ENCODE measurements around the gene NAALADL2. TPM values are rescaled to one million over a fixed set of nuclear protein-coding genes. Genes with fewer than 3 reads are reported as not detected.

NAALADL2 gene
- total RNA-seq, 1 experiment from 2014 or later = 2.7 TPM

- H3K4me3 ChIP-seq (ENCODE audit: low read depth in 2 of 2, low read length in 2 of 2) = no peak overlapping the region
- TF ChIP-seq CTCF (IDR thresholded peaks at IDR 0.05) = no peak
- no peak for TF ChIP-seq SIN3A (IDR thresholded peaks at IDR 0.05; ENCODE audit: borderline replicate concordance, insufficient read depth, low read depth, low read length)
- no peak for TF ChIP-seq REST (IDR thresholded peaks at IDR 0.05; ENCODE audit: insufficient read depth in 1 of 2, low read depth in 2 of 2, low read length in 1 of 2)
- no peak for TF ChIP-seq POLR2AphosphoS5 (IDR thresholded peaks at IDR 0.05; ENCODE audit: low read depth, low read length)
- TF ChIP-seq TCF7L2 (IDR thresholded peaks at IDR 0.05; ENCODE audit: low read depth, low read length) = no peak
- CTCF ChIA-PET = no interaction called here
- H3K27ac ChIP-seq (ENCODE audit: low read length) = no peak overlapping the region
- ATAC-seq (no peak), DNase-seq (ENCODE audit: low read depth, low spot score) (no peak)
- intact Hi-C loops (cut with micrococcal nuclease; ENCODE audit: unreplicated experiment) (no loop called here), in situ Hi-C loops (cut with HindIII; ENCODE audit: low pct_unique_long_range_greater_than_20kb, low sequenced_read_pairs) (no loop called here)
- H3K9me3 ChIP-seq (ENCODE audit: control insufficient read depth, insufficient read depth, low read depth, low read length) = no peaks in the 10 kb centered on the region
- POLR2A ChIA-PET = no interaction called here
- H3K27me3 ChIP-seq (ENCODE audit: control insufficient read depth, insufficient read depth, low read length) = no peaks in the 10 kb centered on the region
- no peaks in the 10 kb centered on the region for H3K36me3 ChIP-seq (ENCODE audit: control insufficient read depth, insufficient read depth, low read length)
- H3K4me1 ChIP-seq (ENCODE audit: control insufficient read depth, insufficient read depth, low read length) = no peaks in the 10 kb centered on the region
- BruUV-seq (replicated peaks) = no TSS peak
Measured at GRCh38 chr3:174859756-174860155, 622 bp downstream of the NAALADL2 start.

GRCh38 chr3:174862101-174862500 is 3.0 kb downstream of the NAALADL2 start:
- Histone ChIP-seq H3K4me3 (ENCODE audit: low read depth in 2 of 2, low read length in 2 of 2) (no peak overlapping the region), H3K4me1 (ENCODE audit: control insufficient read depth, insufficient read depth, low read length) (no peaks in the 10 kb centered on the region), H3K27ac (ENCODE audit: low read length) (no peak overlapping the region), H3K36me3 (ENCODE audit: control insufficient read depth, insufficient read depth, low read length) (no peaks in the 10 kb centered on the region), H3K27me3 (ENCODE audit: control insufficient read depth, insufficient read depth, low read length) (no peaks in the 10 kb centered on the region), H3K9me3 (ENCODE audit: control insufficient read depth, insufficient read depth, low read depth, low read length) (no peaks in the 10 kb centered on the region)
- intact Hi-C loops (cut with micrococcal nuclease; ENCODE audit: unreplicated experiment) (no loop called here), in situ Hi-C loops (cut with HindIII; ENCODE audit: low pct_unique_long_range_greater_than_20kb, low sequenced_read_pairs) (no loop called here)
- ChIA-PET CTCF (no interaction called here), POLR2A (no interaction called here)
- DNase-seq (ENCODE audit: low read depth, low spot score) = peak; percentile 8
- no TSS peak for BruUV-seq (replicated peaks)
- TF ChIP-seq TCF7L2 (IDR thresholded peaks at IDR 0.05; ENCODE audit: low read depth, low read length) (no peak), CTCF (IDR thresholded peaks at IDR 0.05) (peak; percentile 31; the same call in 1 of the 2 replicates)
- no peak for ATAC-seq

- in situ Hi-C loops (cut with HindIII; ENCODE audit: low pct_unique_long_range_greater_than_20kb, low sequenced_read_pairs) (no loop called here), intact Hi-C loops (cut with micrococcal nuclease; ENCODE audit: unreplicated experiment) (no loop called here)
- no peak for TF ChIP-seq TCF7L2 (IDR thresholded peaks at IDR 0.05; ENCODE audit: low read depth, low read length)
- TF ChIP-seq CTCF (IDR thresholded peaks at IDR 0.05) = no peak
- no peak for TF ChIP-seq POLR2AphosphoS5 (IDR thresholded peaks at IDR 0.05; ENCODE audit: low read depth, low read length)
- TF ChIP-seq SIN3A (IDR thresholded peaks at IDR 0.05; ENCODE audit: borderline replicate concordance, insufficient read depth, low read depth, low read length) = no peak
- no peak for TF ChIP-seq REST (IDR thresholded peaks at IDR 0.05; ENCODE audit: insufficient read depth in 1 of 2, low read depth in 2 of 2, low read length in 1 of 2)
- Histone ChIP-seq H3K36me3 (ENCODE audit: control insufficient read depth, insufficient read depth, low read length) (no peaks in the 10 kb centered on the region), H3K4me1 (ENCODE audit: control insufficient read depth, insufficient read depth, low read length) (no peaks in the 10 kb centered on the region), H3K27ac (ENCODE audit: low read length) (no peak overlapping the region), H3K4me3 (ENCODE audit: low read depth in 2 of 2, low read length in 2 of 2) (no peak overlapping the region), H3K27me3 (ENCODE audit: control insufficient read depth, insufficient read depth, low read length) (no peaks in the 10 kb centered on the region), H3K9me3 (ENCODE audit: control insufficient read depth, insufficient read depth, low read depth, low read length) (no peaks in the 10 kb centered on the region)
- ATAC-seq (no peak), DNase-seq (ENCODE audit: low read depth, low spot score) (no peak)
- ChIA-PET CTCF (no interaction called here), POLR2A (no interaction called here)
- no TSS peak for BruUV-seq (replicated peaks)
Measured at GRCh38 chr3:174862666-174863065, 3.5 kb downstream of the NAALADL2 start.
